Cardiac muscle cell (in vitro differentiated cells and primary cell): ENCODE results near the gene PADI3. TPM values are rescaled to one million over a fixed set of nuclear protein-coding genes. Genes with fewer than 3 reads are reported as not detected.
"Not testable (repeated sequence)": the region's sequence is repeated elsewhere in the genome, so short reads cannot be mapped to it uniquely, and the experiment has no call there.

Source experiments
- DNase-seq, 2 donors: peaks; one replicate each; pipeline versions ENCODE4 v3.0.0 to v3.0.0-alpha.2; 2010 to 2017; ENCODE audit warnings: low read depth in 1 of 2, low spot score in 1 of 2
- H3K27ac ChIP-seq: fragments of 200-600 bp; sonication (generic); 2 replicates; pipeline ENCODE4 v1.5.1; 2016
- H3K27me3 ChIP-seq: fragments of 200-600 bp; sonication (generic); 2 replicates; pipeline ENCODE4 v1.6.0; 2016; ENCODE audit warnings: control low read depth
- H3K36me3 ChIP-seq: fragments of 200-600 bp; sonication (generic); 2 replicates; pipeline ENCODE4 v1.5.1; 2016; ENCODE audit warnings: control low read depth
- H3K4me1 ChIP-seq: fragments of 200-600 bp; sonication (generic); 2 replicates; pipeline ENCODE4 v1.8.1; 2017; ENCODE audit warnings: low read depth, mild to moderate bottlenecking, mixed run types
- H3K4me3 ChIP-seq: fragments of 200-600 bp; sonication (generic); 2 replicates; pipeline ENCODE4 v1.5.1; 2016; ENCODE audit warnings: mild to moderate bottlenecking
- H3K9me3 ChIP-seq: fragments of 200-600 bp; sonication (generic); 2 replicates; pipeline ENCODE4 v1.5.1; 2017; ENCODE audit warnings: low read depth, mild to moderate bottlenecking, control low read depth
- CTCF ChIP-seq: IDR thresholded peaks from 2 replicates; pipeline ENCODE4 v1.5.1; 2012; ENCODE audit warnings: low read depth, mild to moderate bottlenecking, low read length
- polyA plus RNA-seq: library from polyadenylated mRNA; unstranded; fragments of >200 nt; fragmentation: Nextera tagmentation; extraction: Ambion mirVana; gene quantifications from 2 replicates; pipeline ENCODE4 v1.2.1, GENCODE V29; 2016
- total RNA-seq: library from RNA; depleted of rRNA; stranded (reverse); fragments of >200 nt; gene quantifications from 2 replicates; pipeline ENCODE4 v1.2.3, GENCODE V29; 2016

Gene PADI3
- total and polyA plus RNA-seq, 2 experiments from 2014 or later: 0.24 TPM; not detected in 1

- Histone ChIP-seq H3K27ac (no peak overlapping the region), H3K27me3 (no peaks in the 10 kb centered on the region), H3K9me3 (no peaks in the 10 kb centered on the region), H3K36me3 (no peaks in the 10 kb centered on the region), H3K4me3 (no peak overlapping the region), H3K4me1 (no peaks in the 10 kb centered on the region)
- DNase-seq: no peak
- TF ChIP-seq CTCF: no peak
Measured at GRCh38 chr1:17316704-17317103, 67.8 kb downstream of the PADI3 start.

- Histone ChIP-seq H3K4me3 (no peak overlapping the region), H3K36me3 (no peaks in the 10 kb centered on the region), H3K27me3 (no peaks in the 10 kb centered on the region), H3K9me3 (no peaks in the 10 kb centered on the region), H3K27ac (no peak overlapping the region), H3K4me1 (no peaks in the 10 kb centered on the region)
- DNase-seq: no peak
- TF ChIP-seq CTCF: no peak
Measured at GRCh38 chr1:17318262-17318661, 69.4 kb downstream of the PADI3 start.

- H3K4me3 ChIP-seq: no peak overlapping the region
- no peak for TF ChIP-seq CTCF
- H3K27me3 ChIP-seq: no peaks in the 10 kb centered on the region
- DNase-seq: no peak
- no peaks in the 10 kb centered on the region for H3K9me3 ChIP-seq
- H3K27ac ChIP-seq: no peak overlapping the region
- H3K4me1 ChIP-seq: no peaks in the 10 kb centered on the region
- H3K36me3 ChIP-seq: no peaks in the 10 kb centered on the region
Measured at GRCh38 chr1:17319561-17320350, 70.9 kb downstream of the PADI3 start.

- DNase-seq, H3K27me3 ChIP-seq, H3K27ac ChIP-seq, H3K4me3 ChIP-seq, H3K36me3 ChIP-seq, H3K4me1 ChIP-seq, H3K9me3 ChIP-seq: not testable (repeated sequence)
Measured at GRCh38 chr1:17321857-17322390, 73.0 kb downstream of the PADI3 start.

GRCh38 chr1:17328855-17329254 lies 80.0 kb downstream of the PADI3 start:
- Histone ChIP-seq H3K27ac (no peak overlapping the region), H3K27me3 (no peaks in the 10 kb centered on the region), H3K4me1 (no peaks in the 10 kb centered on the region), H3K36me3 (no peaks in the 10 kb centered on the region), H3K4me3 (no peak overlapping the region), H3K9me3 (no peaks in the 10 kb centered on the region)
- TF ChIP-seq CTCF: no peak
- no peak for DNase-seq

GRCh38 chr1:17329610-17330009 lies 80.7 kb downstream of the PADI3 start:
- no peak for TF ChIP-seq CTCF
- H3K36me3 ChIP-seq: no peaks in the 10 kb centered on the region
- no peak for DNase-seq
- H3K4me3 ChIP-seq: no peak overlapping the region
- no peaks in the 10 kb centered on the region for H3K27me3 ChIP-seq
- no peaks in the 10 kb centered on the region for H3K4me1 ChIP-seq
- H3K27ac ChIP-seq: no peak overlapping the region
- no peaks in the 10 kb centered on the region for H3K9me3 ChIP-seq
